Measurements from ENCODE around the gene ZNF467.

DNA sequence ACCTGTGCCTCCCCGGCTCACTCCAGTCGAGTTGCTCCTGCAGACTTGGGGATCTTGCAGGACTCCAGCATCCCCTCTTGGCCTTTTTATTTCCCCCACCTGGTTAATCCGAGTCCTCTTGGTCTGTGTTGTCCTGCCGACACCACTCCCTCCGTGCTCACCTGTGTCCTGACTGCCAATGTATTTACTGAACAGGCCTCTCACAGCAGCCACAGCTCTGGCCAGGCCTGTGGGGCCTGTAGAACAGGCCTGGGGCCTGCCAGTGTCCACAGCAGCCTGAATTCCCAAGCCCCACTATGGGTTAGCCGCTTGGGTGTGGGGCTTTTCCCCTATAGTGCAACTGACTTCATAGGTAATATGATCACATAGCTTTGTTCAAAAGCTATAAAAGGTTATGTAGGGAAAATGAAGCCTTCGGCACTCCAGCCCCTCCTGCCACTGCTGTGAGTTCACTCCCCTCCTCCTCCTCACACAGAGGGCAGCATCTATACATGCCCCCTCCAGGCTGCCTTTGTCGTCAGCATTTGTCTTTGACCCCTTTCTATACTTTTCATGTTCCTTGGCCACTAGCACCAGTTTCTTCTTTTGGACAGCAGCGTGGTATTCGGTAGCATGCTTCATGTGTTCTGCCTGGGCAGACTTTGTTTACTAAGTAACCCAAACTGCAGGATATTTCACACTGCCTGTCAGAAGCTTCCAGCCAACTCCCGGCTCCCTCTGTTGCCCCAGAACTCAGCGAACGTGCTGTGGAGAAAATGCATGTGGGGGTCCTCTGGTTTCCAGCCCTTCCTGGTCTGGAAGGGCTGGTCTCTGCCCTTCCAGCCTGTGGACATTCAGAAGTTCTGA lies 46.1 kb downstream of the ZNF467 start:
- TF ChIP-seq EP300 (IDR thresholded peaks at IDR 0.05; ENCODE audit: low read depth) (no peak), POLR2AphosphoS5 (IDR thresholded peaks at IDR 0.05) (no peak), POLR2A (IDR thresholded peaks at IDR 0.05) (no peak)
